Activated naive CD4-positive, alpha-beta T cell treated with anti-CD3 and anti-CD28 coated beads, Interleukin-2, amount 10 ng/mL, durations not matched to agents 7 days and 5 days (primary cell): ENCODE data around the gene UGDH.
"Not testable (repeated sequence)": the region's sequence is repeated elsewhere in the genome, so short reads cannot be mapped to it uniquely, and the experiment has no call there.

Experiments
- CTCF ChIA-PET: fragments of 350-600 bp; sonication (Branson Sonifier 250); formaldehyde crosslinking; loops from one replicate; lab custom pipeline; 2021; ENCODE audit warnings: antibody characterized with exemption; lab: Charles Lee
- DNase-seq: peaks from one replicate; pipeline ENCODE4 v3.0.0-alpha.2; 2020
- H3K27ac Mint-ChIP-seq: one replicate; pipeline ENCODE4 v1.8.0; 2021; ENCODE audit warnings: mild to moderate bottlenecking, moderate library complexity, mixed read lengths
- H3K27me3 Mint-ChIP-seq: one replicate; pipeline ENCODE4 v1.8.0; 2021; ENCODE audit warnings: mild to moderate bottlenecking, mixed read lengths
- H3K36me3 Mint-ChIP-seq: one replicate; pipeline ENCODE4 v1.8.0; 2021; ENCODE audit warnings: mixed read lengths
- H3K4me1 Mint-ChIP-seq: one replicate; pipeline ENCODE4 v1.8.0; 2021; ENCODE audit warnings: mixed read lengths
- H3K4me3 Mint-ChIP-seq: one replicate; pipeline ENCODE4 v1.8.0; 2021; ENCODE audit warnings: mild to moderate bottlenecking, moderate library complexity, mixed read lengths
- H3K9me3 Mint-ChIP-seq: one replicate; pipeline ENCODE4 v1.8.0; 2021; ENCODE audit warnings: mixed read lengths

Gene UGDH

DNA sequence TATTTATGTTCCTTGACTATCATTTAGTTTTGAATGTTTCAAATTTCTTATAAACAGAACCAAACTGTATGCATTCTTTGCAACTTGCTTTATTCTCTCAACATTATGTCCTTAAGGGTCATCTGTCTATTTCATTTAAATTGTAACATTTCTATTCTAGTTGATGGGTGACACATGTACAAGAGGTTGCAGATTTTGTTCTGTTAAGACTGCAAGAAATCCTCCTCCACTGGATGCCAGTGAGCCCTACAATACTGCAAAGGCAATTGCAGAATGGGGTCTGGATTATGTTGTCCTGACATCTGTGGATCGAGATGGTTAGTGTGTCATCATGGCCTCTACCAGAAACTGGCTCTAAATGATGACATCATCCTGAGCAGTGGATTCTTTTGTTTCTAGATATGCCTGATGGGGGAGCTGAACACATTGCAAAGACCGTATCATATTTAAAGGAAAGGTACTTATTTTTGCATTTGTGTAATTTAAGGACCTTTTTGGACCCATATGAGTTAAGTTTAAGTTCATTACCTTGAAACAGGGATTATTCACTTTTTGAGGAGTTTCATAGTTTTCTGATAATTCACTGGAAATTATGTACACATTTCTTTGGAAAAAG is 62.2 kb downstream of the UGDH start:
- no peak overlapping the region for H3K27ac Mint-ChIP-seq
- peaks cover 19% of the 10 kb centered on the region for H3K4me1 Mint-ChIP-seq
- no peaks in the 10 kb centered on the region for H3K27me3 Mint-ChIP-seq
- peaks cover 14% of the 10 kb centered on the region for H3K36me3 Mint-ChIP-seq
- CTCF ChIA-PET: interaction anchor here (1.0 kb wide), 1 partner anchor 562 kb away, joined by 3 read pairs; no protein-coding TSS in a partner anchor
- H3K4me3 Mint-ChIP-seq: no peak overlapping the region
- H3K9me3 Mint-ChIP-seq: no peaks in the 10 kb centered on the region
- no peak for DNase-seq

DNA sequence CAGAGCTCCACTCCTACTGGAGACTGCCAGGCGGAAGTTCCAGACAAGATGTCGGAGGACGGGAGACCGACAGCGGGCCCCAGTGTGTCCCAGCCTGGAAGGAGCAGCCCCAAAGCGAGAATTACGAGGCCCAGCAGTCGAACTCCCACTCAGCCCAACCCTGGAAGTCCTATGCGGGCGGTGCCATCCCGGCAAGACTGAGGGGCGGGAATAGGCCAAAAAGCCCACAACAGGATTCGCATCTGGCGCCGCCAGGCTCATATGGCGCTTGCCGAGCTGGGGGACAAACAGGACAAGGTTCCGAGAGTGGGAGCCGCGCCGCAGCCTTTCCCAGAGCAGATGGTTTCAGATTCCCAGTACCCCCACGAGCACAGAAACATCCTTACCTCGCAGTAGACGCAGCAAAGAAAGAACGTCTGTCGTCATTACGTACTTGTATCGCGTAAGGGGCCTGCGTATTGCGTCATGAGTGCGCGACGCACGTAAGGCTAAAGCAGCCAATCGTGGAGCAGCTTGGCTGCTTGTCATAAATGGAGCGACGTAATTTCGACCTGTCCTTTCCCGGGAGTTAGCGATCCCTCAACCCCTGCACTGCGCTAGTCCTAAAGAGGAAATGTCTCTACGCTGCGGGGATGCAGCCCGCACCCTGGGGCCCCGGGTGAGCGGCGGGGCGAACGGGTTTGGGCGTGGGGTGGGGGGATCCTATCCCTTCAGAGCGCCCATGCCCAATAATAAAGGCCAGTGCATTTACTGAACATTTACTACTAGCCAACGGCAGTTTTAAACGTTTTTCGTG is 68.5 kb downstream of the UGDH start, which contains the start of the genes LIAS and RPL9:
Gene LIAS, plus strand, starts transcription at position 552 of the 796 bp plus-strand sequence. Its CDS starts 62 bp downstream, at position 614.
Gene RPL9, minus strand, starts transcription at position 418 of the 796 bp plus-strand sequence. CDS start 483 bp downstream, outside the sequence.
- Mint-ChIP-seq H3K36me3 (peaks cover 51% of the 10 kb centered on the region), H3K27me3 (no peaks in the 10 kb centered on the region), H3K9me3 (no peaks in the 10 kb centered on the region), H3K4me3 (peak within 1 kb of the TSS; percentile 98), H3K4me1 (peaks cover 58% of the 10 kb centered on the region), H3K27ac (peak within 1 kb of the TSS; percentile 100)
- CTCF ChIA-PET: interaction anchor here (2.5 kb wide), 1 partner anchor 10 kb away, joined by 14 read pairs; no protein-coding TSS in a partner anchor
- DNase-seq: peak; percentile 95

DNA sequence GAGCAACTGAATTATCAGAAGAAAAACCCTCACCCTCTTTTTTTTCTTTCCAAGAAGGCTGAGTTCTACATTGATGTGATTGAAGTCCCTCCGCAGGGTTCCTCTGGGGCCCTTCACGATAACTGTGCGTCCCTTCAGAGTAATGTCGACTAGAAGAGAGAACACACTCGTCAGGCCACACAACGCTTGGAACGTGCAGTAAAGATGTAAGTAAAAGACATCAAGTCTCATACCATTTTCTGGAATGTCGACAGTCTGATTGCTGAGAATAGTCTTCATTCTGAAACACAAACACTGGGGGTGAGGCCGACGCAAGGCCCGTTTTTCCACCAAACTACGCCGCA is 69.1 kb downstream of the UGDH start:
- H3K9me3 Mint-ChIP-seq, CTCF ChIA-PET, H3K27me3 Mint-ChIP-seq, DNase-seq: not testable (repeated sequence)
- peaks cover 58% of the 10 kb centered on the region for H3K4me1 Mint-ChIP-seq
- H3K27ac Mint-ChIP-seq: peak overlapping the region; percentile 100
- peaks cover 54% of the 10 kb centered on the region for H3K36me3 Mint-ChIP-seq
- peak overlapping the region; percentile 98 for H3K4me3 Mint-ChIP-seq

DNA sequence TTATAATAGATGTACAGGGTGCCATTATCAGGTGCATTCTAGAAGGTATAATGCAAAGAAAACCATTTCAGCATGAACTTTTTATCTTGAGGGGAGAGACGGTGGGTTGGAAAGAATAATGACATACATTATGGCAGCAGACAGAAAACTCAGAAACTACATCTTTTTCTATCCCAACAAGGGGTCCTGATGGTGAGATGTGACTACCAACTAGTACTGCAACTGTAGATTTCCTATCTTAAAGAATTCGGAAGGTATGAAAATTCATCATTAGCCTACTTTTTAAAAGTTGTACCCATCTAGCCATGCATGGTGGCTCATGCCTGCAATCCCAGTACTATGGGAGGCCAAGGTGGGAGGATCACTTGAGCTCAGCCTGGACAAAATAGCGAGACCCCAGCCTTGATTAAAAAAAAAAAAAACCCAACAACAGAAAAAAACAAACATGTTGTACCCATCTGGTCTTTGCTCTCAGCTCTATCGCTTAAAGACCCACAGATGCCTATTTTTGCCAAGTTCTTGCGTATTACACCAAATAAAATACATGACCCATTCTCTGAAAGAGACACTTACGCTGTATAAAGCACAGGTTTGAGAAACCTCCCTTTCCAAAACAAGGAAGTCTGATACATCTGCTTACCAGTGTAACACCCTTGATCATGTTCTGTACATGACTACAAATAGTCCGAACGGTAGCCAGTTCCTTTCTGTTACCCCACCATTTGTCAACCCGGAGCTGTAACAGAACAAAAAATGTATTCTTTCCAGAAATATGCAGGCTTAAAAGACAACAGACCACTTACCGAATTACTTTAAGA is 70.1 kb downstream of the UGDH start:
- CTCF ChIA-PET: no interaction called here
- Mint-ChIP-seq H3K9me3 (no peaks in the 10 kb centered on the region), H3K27ac (peak overlapping the region; percentile 100), H3K4me3 (peak overlapping the region; percentile 98), H3K36me3 (peaks cover 61% of the 10 kb centered on the region), H3K27me3 (no peaks in the 10 kb centered on the region), H3K4me1 (peaks cover 62% of the 10 kb centered on the region)
- no peak for DNase-seq

DNA sequence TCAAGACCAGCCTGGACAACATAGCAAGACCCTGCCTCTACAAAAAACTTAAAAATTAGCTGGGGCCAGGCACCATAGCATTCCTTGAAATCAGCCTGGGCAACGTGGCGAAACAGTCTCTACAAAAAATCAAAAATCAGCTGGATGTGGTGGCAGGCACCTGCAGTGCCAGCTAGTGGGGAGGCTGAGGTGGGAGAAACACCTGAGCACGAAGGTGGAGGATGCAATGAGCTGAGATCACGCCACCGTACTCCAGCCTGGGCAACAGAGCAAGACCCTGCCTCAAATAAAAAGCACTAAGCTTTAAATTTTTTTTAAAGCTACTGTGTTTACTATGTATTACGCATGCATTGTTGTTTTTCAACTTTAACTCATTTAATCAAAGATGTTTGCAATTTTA is 71.8 kb downstream of the UGDH start:
- peaks cover 72% of the 10 kb centered on the region for H3K36me3 Mint-ChIP-seq
- DNase-seq: no peak
- H3K4me1 Mint-ChIP-seq: peaks cover 51% of the 10 kb centered on the region
- no peaks in the 10 kb centered on the region for H3K9me3 Mint-ChIP-seq
- H3K27me3 Mint-ChIP-seq: no peaks in the 10 kb centered on the region
- CTCF ChIA-PET: no interaction called here
- H3K4me3 Mint-ChIP-seq: no peak overlapping the region
- no peak overlapping the region for H3K27ac Mint-ChIP-seq

DNA sequence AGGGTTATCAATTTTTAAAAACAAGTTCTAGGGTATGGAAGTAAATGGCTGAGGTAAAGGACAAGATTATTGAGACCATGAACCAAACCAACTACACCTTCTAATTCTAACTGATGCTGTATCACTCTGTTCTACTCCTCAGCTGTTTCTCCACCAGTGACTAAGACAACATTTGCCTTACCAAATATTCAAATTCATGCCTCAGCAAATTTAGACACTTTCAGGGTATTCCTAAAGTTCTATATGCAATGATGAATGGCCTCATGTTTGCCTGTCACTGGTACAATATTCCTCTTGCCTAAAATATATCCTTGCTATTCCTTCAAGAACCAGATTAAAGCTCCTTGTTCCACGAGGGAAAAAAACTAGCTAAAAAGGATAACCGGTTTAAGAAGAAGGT is 73.5 kb downstream of the UGDH start:
- no peak overlapping the region for H3K27ac Mint-ChIP-seq

DNA sequence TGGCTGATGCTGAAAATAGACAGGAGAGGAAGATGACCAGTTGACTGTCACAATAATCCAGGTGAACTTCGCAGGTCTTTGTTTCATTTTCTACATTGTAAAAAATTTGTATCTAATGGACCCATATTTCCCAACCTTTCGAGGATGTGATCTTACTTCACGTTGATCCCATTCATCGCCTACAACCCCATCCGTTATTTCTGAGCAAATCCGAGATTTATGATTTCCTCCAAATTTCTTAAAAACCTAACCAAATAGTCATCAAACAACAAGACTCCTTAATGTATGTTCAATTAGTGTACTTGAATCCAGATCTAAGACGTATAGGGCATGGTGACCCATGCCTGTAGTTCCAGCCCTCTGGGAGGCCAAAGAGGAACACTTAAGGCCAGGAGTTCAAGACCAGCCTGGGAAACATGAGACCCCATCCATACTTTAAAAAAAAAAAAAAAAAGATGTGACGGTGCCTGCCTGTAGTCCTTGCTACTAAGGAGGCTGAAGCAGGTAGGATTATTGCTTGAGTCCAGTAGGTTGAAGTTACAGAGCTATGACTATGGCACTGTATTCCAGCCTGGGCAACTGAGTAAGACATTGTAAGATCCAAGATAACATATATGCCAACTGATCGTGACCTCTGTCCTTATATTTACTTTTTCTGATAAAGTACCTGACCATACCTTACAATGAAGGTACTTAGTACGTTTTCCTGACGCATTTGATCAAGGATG is 74.2 kb downstream of the UGDH start:
- no peaks in the 10 kb centered on the region for H3K27me3 Mint-ChIP-seq
- no peak overlapping the region for H3K4me3 Mint-ChIP-seq
- no peaks in the 10 kb centered on the region for H3K9me3 Mint-ChIP-seq
- peaks cover 39% of the 10 kb centered on the region for H3K4me1 Mint-ChIP-seq
- no peak overlapping the region for H3K27ac Mint-ChIP-seq
- no peak for DNase-seq
- CTCF ChIA-PET: no interaction called here
- peaks cover 73% of the 10 kb centered on the region for H3K36me3 Mint-ChIP-seq

More for the DNA sequence above, 73.5 kb downstream of the UGDH start:
- H3K27me3 Mint-ChIP-seq: no peaks in the 10 kb centered on the region
- no peak for DNase-seq
- no peaks in the 10 kb centered on the region for H3K9me3 Mint-ChIP-seq
- CTCF ChIA-PET: no interaction called here
- peaks cover 42% of the 10 kb centered on the region for H3K4me1 Mint-ChIP-seq
- H3K36me3 Mint-ChIP-seq: peaks cover 77% of the 10 kb centered on the region
- no peak overlapping the region for H3K4me3 Mint-ChIP-seq

DNA sequence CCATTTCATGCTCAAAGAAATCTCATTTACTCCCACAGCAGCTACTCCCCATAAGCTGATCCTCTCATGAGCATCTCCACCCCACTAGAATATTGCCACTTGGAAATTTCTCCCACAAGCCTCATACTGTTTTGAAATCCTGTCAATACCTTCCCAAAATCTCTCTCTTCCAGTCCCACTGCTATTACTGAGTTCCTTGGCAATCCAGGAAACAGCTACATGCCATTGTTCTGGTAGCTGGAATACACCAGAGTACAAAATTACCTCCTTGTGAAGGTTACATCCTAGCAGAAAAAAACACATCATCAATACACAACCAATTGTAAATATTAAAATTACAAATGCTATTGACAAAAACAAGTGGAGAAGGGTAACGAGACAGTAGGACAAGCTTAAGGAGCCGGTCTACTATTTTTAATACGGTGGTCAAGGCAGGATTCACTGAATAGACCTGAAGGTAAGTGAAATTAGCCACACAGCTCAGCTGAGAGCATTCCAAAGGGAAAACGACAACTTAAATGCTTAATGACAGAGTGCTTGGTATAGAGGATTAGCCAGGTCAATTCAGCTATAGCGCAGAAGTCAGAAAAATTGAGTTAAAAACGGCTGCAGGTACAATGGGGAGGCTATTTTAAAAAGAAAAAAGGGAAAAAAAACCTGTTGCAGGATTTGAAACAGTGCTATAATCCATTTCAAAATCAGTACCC is 74.9 kb downstream of the UGDH start:
- no peak for DNase-seq
- Mint-ChIP-seq H3K36me3 (peaks cover 67% of the 10 kb centered on the region), H3K4me3 (no peak overlapping the region), H3K9me3 (no peaks in the 10 kb centered on the region), H3K27me3 (no peaks in the 10 kb centered on the region), H3K4me1 (peaks cover 39% of the 10 kb centered on the region), H3K27ac (no peak overlapping the region)
- CTCF ChIA-PET: no interaction called here

DNA sequence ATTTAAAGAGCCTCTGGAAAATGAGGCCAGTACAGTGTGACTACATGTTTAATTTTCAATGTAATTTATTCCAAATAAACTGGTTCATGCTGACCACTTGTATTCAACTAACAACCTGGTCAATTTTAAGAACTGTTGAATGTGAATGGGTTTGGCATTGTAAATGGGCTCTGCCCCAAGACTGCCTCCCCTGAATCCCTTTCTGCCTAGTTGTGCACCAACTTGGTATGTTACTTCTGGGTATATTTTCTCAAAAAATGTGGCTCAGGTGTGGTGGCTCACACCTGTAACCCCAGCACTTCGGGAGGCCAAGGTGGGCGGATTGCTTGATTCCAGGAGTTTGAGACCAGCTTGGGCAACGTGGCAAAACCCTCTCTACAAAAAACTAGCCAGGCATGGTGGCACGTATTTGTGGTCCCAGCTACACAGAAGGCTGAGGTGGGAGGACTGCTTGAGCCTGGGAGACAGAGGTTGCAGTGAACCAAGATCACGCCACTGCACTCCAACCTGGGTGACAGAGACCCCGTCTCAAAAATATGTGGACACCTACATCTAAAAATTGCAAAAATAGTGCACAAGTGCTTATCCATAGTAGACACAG is 75.7 kb downstream of the UGDH start:
- Mint-ChIP-seq H3K27ac (no peak overlapping the region), H3K27me3 (peaks cover 6% of the 10 kb centered on the region), H3K9me3 (no peaks in the 10 kb centered on the region), H3K4me1 (peaks cover 36% of the 10 kb centered on the region), H3K4me3 (no peak overlapping the region), H3K36me3 (peaks cover 60% of the 10 kb centered on the region)
- CTCF ChIA-PET: no interaction called here
- DNase-seq: no peak

DNA sequence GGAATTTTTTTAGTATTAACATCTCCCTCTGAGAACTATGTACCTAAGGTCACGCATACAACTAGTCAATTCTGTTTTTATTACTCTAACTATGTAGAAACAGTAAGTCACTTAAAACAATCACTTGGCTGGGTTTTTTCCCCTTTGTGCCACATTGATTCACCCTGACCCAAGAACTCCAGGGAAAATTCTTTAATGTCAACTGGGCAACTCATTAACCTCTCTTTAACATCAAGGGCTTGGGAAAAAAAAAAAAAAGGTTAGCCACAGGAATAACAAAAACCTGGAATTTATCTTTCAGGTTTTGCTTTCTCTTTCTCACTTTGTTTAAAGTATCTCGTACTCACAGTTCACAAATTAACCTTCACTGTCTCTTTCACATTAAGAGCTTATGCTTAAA is 76.6 kb downstream of the UGDH start:
- CTCF ChIA-PET: no interaction called here
- no peak for DNase-seq
- no peak overlapping the region for H3K4me3 Mint-ChIP-seq
- H3K4me1 Mint-ChIP-seq: peaks cover 30% of the 10 kb centered on the region
- H3K9me3 Mint-ChIP-seq: no peaks in the 10 kb centered on the region
- peaks cover 52% of the 10 kb centered on the region for H3K36me3 Mint-ChIP-seq
- H3K27ac Mint-ChIP-seq: peak overlapping the region; percentile 17
- peaks cover 12% of the 10 kb centered on the region for H3K27me3 Mint-ChIP-seq
